GM12892 (cell line): ENCODE data around the gene PTPN11.

ENCODE experiments used
- DNase-seq: peaks from one replicate; pipeline ENCODE4 v3.0.0; 2011; ENCODE audit not compliant: insufficient read length
- FAIRE-seq: peaks from 2 replicates; lab custom pipeline; 2011; peaks lifted over from hg19 to GRCh38; lab: Jason Lieb, UNC
- POLR2A ChIP-seq: IDR thresholded peaks from 2 replicates; pipeline ENCODE4 v1.6.1; 2011; ENCODE audit warnings: low read depth, low read length, control low read depth
- POLR2AphosphoS5 ChIP-seq: IDR thresholded peaks from 2 replicates; pipeline ENCODE4 v1.6.1; 2011; ENCODE audit warnings: low read depth, low read length, control low read depth
- TAF1 ChIP-seq: IDR thresholded peaks from 2 replicates; pipeline ENCODE4 v1.6.1; 2011; ENCODE audit warnings: low read depth, mild to moderate bottlenecking, control low read depth, low read length, borderline replicate concordance

PTPN11 gene

GRCh38 chr12:112527501-112527900 is 108.8 kb downstream of the PTPN11 start:
- TF ChIP-seq POLR2A (no peak), TAF1 (no peak), POLR2AphosphoS5 (no peak)
- FAIRE-seq, result no peak
- no peak for DNase-seq

GRCh38 chr12:112528521-112528920 is 109.8 kb downstream of the PTPN11 start:
- no peak for TF ChIP-seq POLR2A
- no peak for TF ChIP-seq TAF1
- TF ChIP-seq POLR2AphosphoS5, result no peak
- FAIRE-seq (no peak), DNase-seq (no peak)

GRCh38 chr12:112530941-112531340 is 112.2 kb downstream of the PTPN11 start:
- FAIRE-seq (no peak), DNase-seq (no peak)
- TF ChIP-seq POLR2AphosphoS5, result no peak
- TF ChIP-seq TAF1, result no peak
- no peak for TF ChIP-seq POLR2A

- DNase-seq (no peak), FAIRE-seq (no peak)
- no peak for TF ChIP-seq POLR2AphosphoS5
Measured at GRCh38 chr12:112532106-112532505, 113.4 kb downstream of the PTPN11 start.

GRCh38 chr12:112533528-112533927 is 114.8 kb downstream of the PTPN11 start:
- FAIRE-seq, result no peak
- TF ChIP-seq POLR2AphosphoS5, result no peak
- TF ChIP-seq TAF1, result no peak
- TF ChIP-seq POLR2A, result no peak

GRCh38 chr12:112535017-112535416 is 116.3 kb downstream of the PTPN11 start:
- no peak for TF ChIP-seq TAF1
- no peak for TF ChIP-seq POLR2AphosphoS5
- no peak for TF ChIP-seq POLR2A
- FAIRE-seq (no peak), DNase-seq (no peak)

More at GRCh38 chr12:112533528-112533927, 114.8 kb downstream of the PTPN11 start:
- DNase-seq, result no peak

GRCh38 chr12:112535637-112536366 is 117.1 kb downstream of the PTPN11 start:
- no peak for FAIRE-seq
- TF ChIP-seq POLR2AphosphoS5 (no peak), TAF1 (no peak), POLR2A (no peak)
- DNase-seq, result no peak

GRCh38 chr12:112536367-112536730 is 117.6 kb downstream of the PTPN11 start:
- FAIRE-seq, result no peak
- TF ChIP-seq POLR2AphosphoS5, result no peak
- TF ChIP-seq TAF1, result no peak
- TF ChIP-seq POLR2A, result no peak

GRCh38 chr12:112537710-112538396 is 119.1 kb downstream of the PTPN11 start:
- DNase-seq (no peak), FAIRE-seq (no peak)
- TF ChIP-seq TAF1, result no peak

More at GRCh38 chr12:112536367-112536730, 117.6 kb downstream of the PTPN11 start:
- no peak for DNase-seq

- FAIRE-seq (no peak), DNase-seq (no peak)
- TF ChIP-seq POLR2A (no peak), POLR2AphosphoS5 (no peak), TAF1 (no peak)
Measured at GRCh38 chr12:112538740-112539139, 120.0 kb downstream of the PTPN11 start.

- FAIRE-seq, result no peak
- DNase-seq, result no peak
- TF ChIP-seq POLR2AphosphoS5 (no peak), TAF1 (no peak)
Measured at GRCh38 chr12:112539221-112539620, 120.5 kb downstream of the PTPN11 start.

GRCh38 chr12:112540021-112540420 is 121.3 kb downstream of the PTPN11 start:
- no peak for DNase-seq
- no peak for FAIRE-seq
- TF ChIP-seq POLR2AphosphoS5, result no peak
- no peak for TF ChIP-seq TAF1
- no peak for TF ChIP-seq POLR2A

GRCh38 chr12:112543751-112544150 is 125.0 kb downstream of the PTPN11 start:
- TF ChIP-seq POLR2A (no peak), TAF1 (no peak), POLR2AphosphoS5 (no peak)
- FAIRE-seq (no peak), DNase-seq (no peak)
